ENCODE results near the gene NPSR1.

Gene NPSR1

DNA sequence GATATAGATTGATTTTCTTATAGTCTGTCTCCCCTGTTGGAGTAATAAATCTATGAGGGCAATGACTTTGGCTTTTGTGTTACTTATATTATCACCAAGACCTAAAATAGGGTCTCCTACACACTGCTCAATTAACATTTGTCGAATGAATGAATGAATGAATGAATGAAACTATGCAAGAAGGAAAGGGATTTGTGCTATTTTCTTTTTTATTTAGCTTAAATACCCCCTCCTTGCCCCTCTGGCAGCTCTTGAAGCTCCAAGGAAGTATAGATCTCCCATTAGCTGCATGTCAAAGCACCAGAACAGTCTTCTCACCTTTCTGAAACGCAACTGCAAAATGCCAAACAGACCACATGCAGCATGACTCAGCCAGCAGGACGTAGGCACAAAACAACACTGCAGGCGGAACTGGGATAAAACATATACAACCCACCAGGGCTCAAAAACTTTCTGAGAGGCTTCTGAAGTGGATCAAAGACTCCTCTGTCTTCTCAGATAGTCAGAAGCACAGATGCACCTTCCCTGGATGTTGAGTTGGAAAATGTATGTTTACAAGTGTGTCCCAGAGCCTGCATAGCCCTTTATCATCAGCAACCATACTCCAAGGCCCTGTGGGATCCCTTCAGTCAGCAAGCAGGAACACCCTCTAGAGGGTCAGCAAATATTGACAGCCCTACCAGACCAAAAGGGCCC is 187.8 kb downstream of the NPSR1 start:
- Histone ChIP-seq H3K36me3 (no peaks in the 10 kb centered on the region), H3K27me3 (no peaks in the 10 kb centered on the region)
- no peak for TF ChIP-seq CTCF (IDR thresholded peaks at IDR 0.05)

DNA sequence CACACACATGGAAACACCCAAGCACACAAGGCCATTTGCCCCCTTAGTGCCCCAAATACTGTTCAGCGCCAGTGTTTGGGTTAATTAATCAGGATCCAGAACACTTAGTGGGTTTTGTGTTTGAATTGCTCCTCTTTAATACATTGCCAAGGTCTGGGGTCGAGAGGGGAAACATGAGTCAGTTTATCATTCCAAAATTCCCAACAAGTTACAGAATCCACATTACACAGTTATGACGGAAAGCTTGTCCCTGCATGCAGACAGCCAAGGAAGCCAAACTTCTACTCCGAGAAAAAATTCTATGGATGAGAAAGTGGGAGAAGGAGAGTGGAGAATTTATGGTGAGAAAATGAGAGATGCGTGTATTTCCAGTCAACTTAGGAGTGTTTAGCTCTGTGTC is 189.0 kb downstream of the NPSR1 start:
- no peak for TF ChIP-seq CTCF (IDR thresholded peaks at IDR 0.05)
- Histone ChIP-seq H3K27me3 (no peaks in the 10 kb centered on the region), H3K9me3 (no peaks in the 10 kb centered on the region), H3K36me3 (no peaks in the 10 kb centered on the region), H3K4me1 (ENCODE audit: control insufficient read depth in 1 of 2, insufficient read depth in 1 of 2, low read depth in 1 of 2, low read length in 1 of 2) (no peaks in the 10 kb centered on the region), H3K27ac (no peak overlapping the region), H3K4me3 (ENCODE audit: low read depth in 1 of 2, low read length in 1 of 2) (no peak overlapping the region)

More for the DNA sequence above, 187.8 kb downstream of the NPSR1 start:
- Histone ChIP-seq H3K27ac (no peak overlapping the region), H3K9me3 (no peaks in the 10 kb centered on the region), H3K4me3 (ENCODE audit: low read depth in 1 of 2, low read length in 1 of 2) (no peak overlapping the region), H3K4me1 (ENCODE audit: control insufficient read depth in 1 of 2, insufficient read depth in 1 of 2, low read depth in 1 of 2, low read length in 1 of 2) (no peaks in the 10 kb centered on the region)

GRCh38 chr7:34848670-34849069 is 190.7 kb downstream of the NPSR1 start:
- Histone ChIP-seq H3K4me1 (ENCODE audit: control insufficient read depth in 1 of 2, insufficient read depth in 1 of 2, low read depth in 1 of 2, low read length in 1 of 2) (no peaks in the 10 kb centered on the region), H3K36me3 (no peaks in the 10 kb centered on the region), H3K9me3 (no peaks in the 10 kb centered on the region), H3K27ac (no peak overlapping the region), H3K4me3 (ENCODE audit: low read depth in 1 of 2, low read length in 1 of 2) (no peak overlapping the region), H3K27me3 (no peaks in the 10 kb centered on the region)
- TF ChIP-seq CTCF (IDR thresholded peaks at IDR 0.05): no peak

DNA sequence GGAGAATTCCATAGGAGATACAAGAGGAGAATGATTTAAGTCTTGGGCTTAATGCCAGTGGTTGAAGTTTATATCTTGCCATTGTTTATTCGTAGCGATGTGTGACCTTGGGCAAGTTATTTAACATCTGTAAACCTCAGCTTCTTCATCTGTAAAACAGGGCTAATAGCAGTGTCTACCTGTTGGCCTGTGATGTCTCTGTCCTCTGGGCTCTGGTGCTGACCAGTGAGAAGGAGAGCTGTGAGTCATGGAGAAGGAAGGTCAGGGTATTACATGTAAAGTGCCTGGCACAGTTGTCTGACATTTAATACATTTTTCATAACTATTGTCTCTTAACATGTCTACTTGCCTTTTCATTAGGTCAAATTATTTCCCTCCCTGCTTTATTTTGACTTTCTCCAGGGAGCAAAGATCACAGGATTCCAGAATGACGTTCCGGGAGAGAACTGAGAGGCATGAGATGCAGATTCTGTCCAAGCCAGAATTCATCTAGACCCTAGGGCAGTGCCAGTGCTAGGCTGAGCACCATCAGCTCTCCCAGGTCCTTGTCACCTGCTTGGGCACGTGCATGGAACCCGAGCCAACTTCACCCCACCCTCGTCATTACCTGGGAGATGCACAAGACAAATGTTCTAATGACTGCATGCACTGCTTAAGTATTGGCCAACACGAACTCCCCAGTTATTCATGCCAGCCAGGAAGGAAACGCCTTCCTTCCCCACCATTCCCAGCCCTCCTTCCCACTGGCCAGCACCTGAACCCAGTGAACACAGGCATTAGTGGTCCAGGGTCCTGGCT is 191.3 kb downstream of the NPSR1 start:
- no peak for TF ChIP-seq CTCF (IDR thresholded peaks at IDR 0.05)
- no peaks in the 10 kb centered on the region for H3K36me3 ChIP-seq

GRCh38 chr7:34849986-34850385 is 192.0 kb downstream of the NPSR1 start:
- H3K27ac ChIP-seq: no peak overlapping the region
- H3K4me1 ChIP-seq (ENCODE audit: control insufficient read depth in 1 of 2, insufficient read depth in 1 of 2, low read depth in 1 of 2, low read length in 1 of 2): no peaks in the 10 kb centered on the region
- no peaks in the 10 kb centered on the region for H3K36me3 ChIP-seq
- H3K27me3 ChIP-seq: no peaks in the 10 kb centered on the region
- no peaks in the 10 kb centered on the region for H3K9me3 ChIP-seq
- TF ChIP-seq CTCF (IDR thresholded peaks at IDR 0.05): no peak
- no peak overlapping the region for H3K4me3 ChIP-seq (ENCODE audit: low read depth in 1 of 2, low read length in 1 of 2)

More for the DNA sequence above, 191.3 kb downstream of the NPSR1 start:
- Histone ChIP-seq H3K27me3 (no peaks in the 10 kb centered on the region), H3K4me3 (ENCODE audit: low read depth in 1 of 2, low read length in 1 of 2) (no peak overlapping the region), H3K4me1 (ENCODE audit: control insufficient read depth in 1 of 2, insufficient read depth in 1 of 2, low read depth in 1 of 2, low read length in 1 of 2) (no peaks in the 10 kb centered on the region), H3K9me3 (no peaks in the 10 kb centered on the region), H3K27ac (no peak overlapping the region)
